ENCODE data around the gene NELFCD. TPM values are rescaled to one million over a fixed set of nuclear protein-coding genes. Genes with fewer than 3 reads are reported as not detected.

NELFCD gene
- total RNA-seq, 1 experiment from 2014 or later = 88.2 TPM

DNA sequence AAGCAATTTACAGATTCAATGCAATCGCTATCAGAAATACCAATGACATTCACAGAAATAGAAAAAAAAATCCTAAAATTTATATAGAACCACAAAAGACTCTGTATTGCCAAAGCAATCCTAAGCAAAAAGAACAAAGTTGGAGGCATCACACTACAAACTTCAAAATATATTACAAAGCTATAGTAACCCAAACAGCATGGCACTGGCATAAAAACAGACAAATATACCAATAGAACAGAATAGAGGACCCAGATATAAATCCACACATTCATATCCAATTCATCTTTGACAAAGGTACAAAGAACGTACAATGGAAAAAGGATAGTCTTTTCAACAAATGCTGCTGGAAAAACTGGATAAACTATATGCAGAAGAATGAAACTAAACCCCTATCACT lies 11.6 kb upstream of the NELFCD start:
- Histone ChIP-seq H3K9me3 (ENCODE audit: control insufficient read depth in 1 of 2, insufficient read depth in 1 of 2, low read depth in 1 of 2, low read length in 2 of 2) (peaks cover 0 to 5% of the 10 kb centered on the region in 2 experiments; a peak in 1 of 4 replicates), H3K9me2 (ENCODE audit: insufficient read depth) (no peaks in the 10 kb centered on the region), H2AFZ (ENCODE audit: low read depth, low read length, poor library complexity, severe bottlenecking) (no peak overlapping the region), H3K4me1 (ENCODE audit: control insufficient read depth in 1 of 2, insufficient read depth in 2 of 2, low read length in 2 of 2) (no peaks in the 10 kb centered on the region), H4K20me1 (ENCODE audit: insufficient read depth) (no peaks in the 10 kb centered on the region), H3K9ac (ENCODE audit: low read length) (no peak overlapping the region), H3K27ac (ENCODE audit: low read depth, low read length) (no peak overlapping the region), H3K4me3 (replicated peaks in 1 of 2; ENCODE audit: low read depth in 1 of 2, low read length in 2 of 2) (no peak overlapping the region), H3K36me3 (ENCODE audit: control insufficient read depth in 1 of 2, insufficient read depth in 2 of 2, low read length in 2 of 2) (no peaks in the 10 kb centered on the region), H3K27me3 (ENCODE audit: insufficient read depth, low read length) (no peaks in the 10 kb centered on the region), H3K4me2 (ENCODE audit: low read length) (no peak overlapping the region), H3K79me2 (ENCODE audit: insufficient read depth, low read length) (no peaks in the 10 kb centered on the region)
- DNase-seq (ENCODE audit: low read depth, low spot score) (no peak), ATAC-seq (no peak)
- CTCF ChIA-PET = no interaction called here
- RAD21 ChIA-PET (ENCODE audit: low non-redundant PET in 1 of 2, low total read pairs in 2 of 2, uncharacterized antibody in 2 of 2, unreplicated experiment in 2 of 2) = no interaction called here
- no TSS peak for BruUV-seq (replicated peaks)
- POLR2A ChIA-PET = no interaction called here
- TF ChIP-seq, protein P1, sequence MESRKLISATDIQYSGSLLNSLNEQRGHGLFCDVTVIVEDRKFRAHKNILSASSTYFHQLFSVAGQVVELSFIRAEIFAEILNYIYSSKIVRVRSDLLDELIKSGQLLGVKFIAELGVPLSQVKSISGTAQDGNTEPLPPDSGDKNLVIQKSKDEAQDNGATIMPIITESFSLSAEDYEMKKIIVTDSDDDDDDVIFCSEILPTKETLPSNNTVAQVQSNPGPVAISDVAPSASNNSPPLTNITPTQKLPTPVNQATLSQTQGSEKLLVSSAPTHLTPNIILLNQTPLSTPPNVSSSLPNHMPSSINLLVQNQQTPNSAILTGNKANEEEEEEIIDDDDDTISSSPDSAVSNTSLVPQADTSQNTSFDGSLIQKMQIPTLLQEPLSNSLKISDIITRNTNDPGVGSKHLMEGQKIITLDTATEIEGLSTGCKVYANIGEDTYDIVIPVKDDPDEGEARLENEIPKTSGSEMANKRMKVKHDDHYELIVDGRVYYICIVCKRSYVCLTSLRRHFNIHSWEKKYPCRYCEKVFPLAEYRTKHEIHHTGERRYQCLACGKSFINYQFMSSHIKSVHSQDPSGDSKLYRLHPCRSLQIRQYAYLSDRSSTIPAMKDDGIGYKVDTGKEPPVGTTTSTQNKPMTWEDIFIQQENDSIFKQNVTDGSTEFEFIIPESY (IDR thresholded peaks at IDR 0.05; ENCODE audit: extremely low read depth, insufficient replicate concordance, low read length) = no peak
- TF ChIP-seq CEBPB (IDR thresholded peaks at IDR 0.05; ENCODE audit: low read depth) = no peak
- TF ChIP-seq POLR2A (IDR thresholded peaks at IDR 0.05; ENCODE audit: borderline replicate concordance, extremely low read depth, insufficient read depth, insufficient read length) = no peak
- TF ChIP-seq SRF (IDR thresholded peaks at IDR 0.05; ENCODE audit: low read depth) = no peak
- TF ChIP-seq RAD21 (IDR thresholded peaks at IDR 0.05; ENCODE audit: low read depth) = no peak
- TF ChIP-seq, protein P2, sequence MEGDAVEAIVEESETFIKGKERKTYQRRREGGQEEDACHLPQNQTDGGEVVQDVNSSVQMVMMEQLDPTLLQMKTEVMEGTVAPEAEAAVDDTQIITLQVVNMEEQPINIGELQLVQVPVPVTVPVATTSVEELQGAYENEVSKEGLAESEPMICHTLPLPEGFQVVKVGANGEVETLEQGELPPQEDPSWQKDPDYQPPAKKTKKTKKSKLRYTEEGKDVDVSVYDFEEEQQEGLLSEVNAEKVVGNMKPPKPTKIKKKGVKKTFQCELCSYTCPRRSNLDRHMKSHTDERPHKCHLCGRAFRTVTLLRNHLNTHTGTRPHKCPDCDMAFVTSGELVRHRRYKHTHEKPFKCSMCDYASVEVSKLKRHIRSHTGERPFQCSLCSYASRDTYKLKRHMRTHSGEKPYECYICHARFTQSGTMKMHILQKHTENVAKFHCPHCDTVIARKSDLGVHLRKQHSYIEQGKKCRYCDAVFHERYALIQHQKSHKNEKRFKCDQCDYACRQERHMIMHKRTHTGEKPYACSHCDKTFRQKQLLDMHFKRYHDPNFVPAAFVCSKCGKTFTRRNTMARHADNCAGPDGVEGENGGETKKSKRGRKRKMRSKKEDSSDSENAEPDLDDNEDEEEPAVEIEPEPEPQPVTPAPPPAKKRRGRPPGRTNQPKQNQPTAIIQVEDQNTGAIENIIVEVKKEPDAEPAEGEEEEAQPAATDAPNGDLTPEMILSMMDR (IDR thresholded peaks at IDR 0.05 in 2 of 3, conservative IDR thresholded peaks at IDR 0.05 in 1 of 3; ENCODE audit: borderline replicate concordance in 1 of 3, insufficient read depth in 1 of 3, low read depth in 2 of 3, low read length in 2 of 3) = no peak
- TF ChIP-seq ELF1 (IDR thresholded peaks at IDR 0.05; ENCODE audit: borderline replicate concordance, low read depth) = no peak
- TF ChIP-seq YY1 (IDR thresholded peaks at IDR 0.05; ENCODE audit: extremely low read depth, insufficient replicate concordance, low read depth, low read length) = no peak
- TF ChIP-seq, protein P3, sequence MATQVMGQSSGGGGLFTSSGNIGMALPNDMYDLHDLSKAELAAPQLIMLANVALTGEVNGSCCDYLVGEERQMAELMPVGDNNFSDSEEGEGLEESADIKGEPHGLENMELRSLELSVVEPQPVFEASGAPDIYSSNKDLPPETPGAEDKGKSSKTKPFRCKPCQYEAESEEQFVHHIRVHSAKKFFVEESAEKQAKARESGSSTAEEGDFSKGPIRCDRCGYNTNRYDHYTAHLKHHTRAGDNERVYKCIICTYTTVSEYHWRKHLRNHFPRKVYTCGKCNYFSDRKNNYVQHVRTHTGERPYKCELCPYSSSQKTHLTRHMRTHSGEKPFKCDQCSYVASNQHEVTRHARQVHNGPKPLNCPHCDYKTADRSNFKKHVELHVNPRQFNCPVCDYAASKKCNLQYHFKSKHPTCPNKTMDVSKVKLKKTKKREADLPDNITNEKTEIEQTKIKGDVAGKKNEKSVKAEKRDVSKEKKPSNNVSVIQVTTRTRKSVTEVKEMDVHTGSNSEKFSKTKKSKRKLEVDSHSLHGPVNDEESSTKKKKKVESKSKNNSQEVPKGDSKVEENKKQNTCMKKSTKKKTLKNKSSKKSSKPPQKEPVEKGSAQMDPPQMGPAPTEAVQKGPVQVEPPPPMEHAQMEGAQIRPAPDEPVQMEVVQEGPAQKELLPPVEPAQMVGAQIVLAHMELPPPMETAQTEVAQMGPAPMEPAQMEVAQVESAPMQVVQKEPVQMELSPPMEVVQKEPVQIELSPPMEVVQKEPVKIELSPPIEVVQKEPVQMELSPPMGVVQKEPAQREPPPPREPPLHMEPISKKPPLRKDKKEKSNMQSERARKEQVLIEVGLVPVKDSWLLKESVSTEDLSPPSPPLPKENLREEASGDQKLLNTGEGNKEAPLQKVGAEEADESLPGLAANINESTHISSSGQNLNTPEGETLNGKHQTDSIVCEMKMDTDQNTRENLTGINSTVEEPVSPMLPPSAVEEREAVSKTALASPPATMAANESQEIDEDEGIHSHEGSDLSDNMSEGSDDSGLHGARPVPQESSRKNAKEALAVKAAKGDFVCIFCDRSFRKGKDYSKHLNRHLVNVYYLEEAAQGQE (IDR thresholded peaks at IDR 0.05; ENCODE audit: low read depth) = no peak
- intact Hi-C loops (cut with micrococcal nuclease) = no loop called here
